Lung (tissue), 12 donors: ENCODE measurements around the gene TGFBR3. TPM values are rescaled to one million over a fixed set of nuclear protein-coding genes. Genes with fewer than 3 reads are reported as not detected.

Experiments
- ATAC-seq: fragments of 200-7000 bp; cut with Tn5 transposase; one replicate; pipeline ENCODE4 v1.9.1; 2020; ENCODE audit warnings: moderate number of reproducible peaks; ENCODE audit not compliant: insufficient read depth, low FRiP score
- DNase-seq, 3 donors: peaks; one replicate each; pipeline ENCODE4 v3.0.0-alpha.2; 2013 to 2017
- H3K27ac ChIP-seq, 2 donors: one replicate each; pipeline ENCODE4 v1.5.1; 2013; ENCODE audit warnings: mild to moderate bottlenecking in 2 of 2, moderate library complexity in 2 of 2, control low read depth in 1 of 2, inconsistent platforms in 1 of 2, low read depth in 1 of 2, low read length in 1 of 2
- H3K27me3 ChIP-seq, 3 donors: one replicate each; pipeline ENCODE4 v1.5.1; 2013; ENCODE audit warnings: low read length in 2 of 3; ENCODE audit not compliant: control insufficient read depth in 3 of 3, insufficient read depth in 3 of 3
- H3K36me3 ChIP-seq, 4 donors: one replicate each; pipeline ENCODE4 v1.5.1; 2013; ENCODE audit warnings: low read length in 4 of 4, mild to moderate bottlenecking in 1 of 4, moderate library complexity in 1 of 4; ENCODE audit not compliant: control insufficient read depth in 4 of 4, insufficient read depth in 4 of 4
- H3K4me1 ChIP-seq, 5 donors: one replicate each; pipeline ENCODE4 v1.5.1; 2013; ENCODE audit warnings: low read length in 5 of 5, mild to moderate bottlenecking in 2 of 5, moderate library complexity in 1 of 5; ENCODE audit not compliant: control insufficient read depth in 5 of 5, insufficient read depth in 5 of 5
- H3K4me3 ChIP-seq: one replicate; pipeline ENCODE4 v1.5.1; 2013; ENCODE audit warnings: mild to moderate bottlenecking, control low read depth, moderate library complexity
- H3K9ac ChIP-seq, 2 donors: one replicate each; pipeline ENCODE4 v1.5.1; 2013; ENCODE audit warnings: low read length in 2 of 2, control low read depth in 1 of 2; ENCODE audit not compliant: insufficient read depth in 1 of 2
- H3K9me3 ChIP-seq, 4 donors: one replicate each; pipeline ENCODE4 v1.5.1; 2013; ENCODE audit warnings: low read length in 3 of 4, mild to moderate bottlenecking in 1 of 4, moderate library complexity in 1 of 4; ENCODE audit not compliant: control insufficient read depth in 4 of 4, insufficient read depth in 3 of 4
- WGBS, 2 donors: extraction: QIAGEN DNeasy Blood & Tissue Kit; methylation state at CpG; one replicate each; pipeline ENCODE4 v1.1.7; 2013; 5-methylcytosine and 5-hydroxymethylcytosine counted together
- polyA plus RNA-seq, 2 donors: library from polyadenylated mRNA; stranded (reverse); fragments of 200-250 nt; gene quantifications; one replicate each; pipeline ENCODE4 v1.2.1, GENCODE V29; 2013
- total RNA-seq, 2 donors: library from RNA; depleted of rRNA in 1 of 2; stranded (reverse); fragments of >200 nt in 1 of 2; gene quantifications; one replicate each; pipeline ENCODE4 v1.2.1, GENCODE V29; 2014 to 2021
- TF ChIP-seq, protein P1 (sequence below): IDR thresholded peaks from 2 replicates; pipeline ENCODE4 v1.5.1; 2012; ENCODE audit warnings: mild to moderate bottlenecking; ENCODE audit errors: control extremely low read depth, extremely low read depth
- donor health status: control.
- donor health status: control.
- donor health status: Bipolar disorder and iron deficiency.
- donor health status: healthy.
- donor health status: DM: yes; HTN: yes; CAD: no.

TGFBR3 gene
- total and polyA plus RNA-seq, 4 donors: 13.1 to 99.6 (median 26.5) TPM

DNA sequence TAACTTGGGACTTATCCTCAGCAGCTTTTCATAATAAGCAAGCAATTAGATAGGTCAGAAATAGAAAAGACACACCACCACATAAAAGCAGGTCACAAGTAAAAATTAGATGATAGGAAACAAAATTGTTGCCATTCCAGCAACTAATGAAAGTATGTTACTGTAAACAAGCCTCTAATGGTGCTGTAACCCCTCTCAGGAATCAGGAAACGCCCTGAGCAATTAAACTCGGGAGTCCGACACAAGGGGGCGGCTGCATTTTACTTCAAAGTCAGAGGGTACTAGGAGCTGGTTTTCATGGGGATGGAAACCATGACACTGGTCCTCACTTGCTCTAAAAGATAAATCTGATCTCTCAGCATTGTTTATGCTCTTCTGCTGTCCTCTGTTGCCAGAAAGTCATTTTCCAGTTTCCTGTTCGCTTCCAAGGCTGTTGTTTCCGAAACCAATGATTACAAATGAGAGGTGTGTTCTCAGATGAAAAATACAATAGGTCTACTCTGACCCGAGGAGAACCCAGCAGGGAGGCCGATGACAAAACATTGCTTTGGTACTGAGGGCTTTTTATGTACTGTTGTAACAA is 93.4 kb downstream of the TGFBR3 start:
- 55 to 67% methylated on average over 8 of the region's 8 CpGs for WGBS, 2 donors
- H3K36me3 ChIP-seq: peaks cover 0 to 8% (median 3%) of the 10 kb centered on the region in 4 donors
- no peak overlapping the region for H3K9ac ChIP-seq
- ATAC-seq (no peak), DNase-seq (peak in 1 of 3 donors; percentile 39)
- H3K9me3 ChIP-seq: no peaks in the 10 kb centered on the region
- peaks cover 11 to 75% (median 30%) of the 10 kb centered on the region in 5 donors for H3K4me1 ChIP-seq
- H3K27ac ChIP-seq: peak overlapping the region in 1 of 2 donors; percentile 8
- H3K27me3 ChIP-seq: no peaks in the 10 kb centered on the region
- TF ChIP-seq, protein P1, sequence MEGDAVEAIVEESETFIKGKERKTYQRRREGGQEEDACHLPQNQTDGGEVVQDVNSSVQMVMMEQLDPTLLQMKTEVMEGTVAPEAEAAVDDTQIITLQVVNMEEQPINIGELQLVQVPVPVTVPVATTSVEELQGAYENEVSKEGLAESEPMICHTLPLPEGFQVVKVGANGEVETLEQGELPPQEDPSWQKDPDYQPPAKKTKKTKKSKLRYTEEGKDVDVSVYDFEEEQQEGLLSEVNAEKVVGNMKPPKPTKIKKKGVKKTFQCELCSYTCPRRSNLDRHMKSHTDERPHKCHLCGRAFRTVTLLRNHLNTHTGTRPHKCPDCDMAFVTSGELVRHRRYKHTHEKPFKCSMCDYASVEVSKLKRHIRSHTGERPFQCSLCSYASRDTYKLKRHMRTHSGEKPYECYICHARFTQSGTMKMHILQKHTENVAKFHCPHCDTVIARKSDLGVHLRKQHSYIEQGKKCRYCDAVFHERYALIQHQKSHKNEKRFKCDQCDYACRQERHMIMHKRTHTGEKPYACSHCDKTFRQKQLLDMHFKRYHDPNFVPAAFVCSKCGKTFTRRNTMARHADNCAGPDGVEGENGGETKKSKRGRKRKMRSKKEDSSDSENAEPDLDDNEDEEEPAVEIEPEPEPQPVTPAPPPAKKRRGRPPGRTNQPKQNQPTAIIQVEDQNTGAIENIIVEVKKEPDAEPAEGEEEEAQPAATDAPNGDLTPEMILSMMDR: no peak
- H3K4me3 ChIP-seq: no peak overlapping the region

DNA sequence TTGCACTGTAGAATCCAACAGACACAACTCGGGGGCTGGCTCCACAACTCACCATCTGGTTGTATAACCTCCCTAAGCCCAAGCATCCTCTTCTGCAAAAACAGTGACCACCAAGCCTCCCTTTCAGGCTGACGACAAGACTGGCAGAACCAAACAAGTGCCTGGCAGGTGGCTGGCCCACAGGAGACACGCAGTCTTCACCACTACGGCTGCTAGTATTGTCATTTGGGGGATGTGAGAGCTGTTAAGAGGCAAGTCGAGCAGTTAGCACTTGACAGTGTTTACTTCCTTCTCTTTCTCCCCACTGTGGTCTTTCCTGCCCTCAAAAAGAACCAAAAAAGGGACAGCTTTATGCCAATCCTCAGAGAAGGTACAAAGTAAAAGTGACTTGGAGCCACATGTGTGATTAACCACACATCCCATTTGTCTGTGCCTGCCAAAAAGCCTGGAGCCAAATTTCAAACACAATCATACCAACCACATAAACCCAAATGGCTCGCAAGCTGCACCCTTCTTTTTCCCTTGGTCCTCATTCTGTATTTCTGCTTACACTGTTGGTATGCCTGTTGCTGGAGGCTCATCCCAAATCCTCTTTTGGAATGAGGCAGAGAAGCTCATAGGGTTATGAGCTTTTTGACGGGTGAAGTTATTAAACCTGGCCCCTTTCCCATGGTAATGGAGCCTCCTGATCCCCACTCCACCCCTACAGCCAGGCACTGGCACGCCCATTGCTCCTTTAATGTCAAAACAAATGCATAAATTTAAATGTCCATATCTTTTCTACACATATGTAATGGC is 94.1 kb downstream of the TGFBR3 start:
- 49 to 56% methylated on average over 8 of the region's 8 CpGs for WGBS, 2 donors
- Histone ChIP-seq H3K27ac (no peak overlapping the region), H3K9me3 (no peaks in the 10 kb centered on the region), H3K9ac (no peak overlapping the region), H3K27me3 (no peaks in the 10 kb centered on the region), H3K4me1 (peaks cover 8 to 75% (median 30%) of the 10 kb centered on the region in 5 donors), H3K36me3 (peaks cover 0 to 8% (median 2%) of the 10 kb centered on the region in 4 donors), H3K4me3 (no peak overlapping the region)
- ATAC-seq: no peak
- no peak for DNase-seq
- TF ChIP-seq, protein P1: no peak

DNA sequence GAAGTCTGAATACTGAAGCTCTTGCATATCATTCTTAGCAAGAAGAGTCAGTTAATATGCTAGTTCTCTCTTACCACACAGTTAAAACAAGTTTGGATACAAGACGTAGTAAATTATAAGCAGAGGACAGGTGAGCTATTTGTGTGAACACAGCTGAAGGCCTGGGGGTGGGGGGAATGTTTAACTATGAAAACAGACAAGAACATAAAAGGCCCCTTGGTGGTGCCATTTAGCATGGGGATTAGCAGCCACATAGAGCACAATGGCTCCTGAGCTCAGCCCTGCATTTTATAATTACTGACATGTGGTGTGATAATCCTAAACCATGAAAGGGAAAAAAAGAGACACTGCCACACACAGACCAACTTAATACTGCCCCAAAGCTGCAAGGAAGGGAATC is 94.8 kb downstream of the TGFBR3 start:
- peaks cover 8 to 72% (median 30%) of the 10 kb centered on the region in 5 donors for H3K4me1 ChIP-seq
- TF ChIP-seq, protein P1: no peak
- H3K4me3 ChIP-seq: no peak overlapping the region
- no peak for DNase-seq
- H3K27me3 ChIP-seq: no peaks in the 10 kb centered on the region
- WGBS, 2 donors: 90 to 94% methylated on average over 1 of the region's 1 CpG
- no peak for ATAC-seq
- H3K27ac ChIP-seq: no peak overlapping the region
- no peak overlapping the region for H3K9ac ChIP-seq
- no peaks in the 10 kb centered on the region for H3K9me3 ChIP-seq
- H3K36me3 ChIP-seq: peaks cover 0 to 8% (median under 1%) of the 10 kb centered on the region in 4 donors
